HepG2 (cell line): Measurements from ENCODE around the gene TLE5. TPM values are rescaled to one million over a fixed set of nuclear protein-coding genes. Genes with fewer than 3 reads are reported as not detected.
A peak's percentile ranks its signal among the peaks of the same experiment; 100 is the strongest.

ENCODE experiments used
- ARID2 ChIP-seq: sonication (generic); formaldehyde crosslinking; IDR thresholded peaks from 2 replicates; pipeline ENCODE4 v1.8.1; 2022; ENCODE audit warnings: mild to moderate bottlenecking, missing genetic modification reagents, borderline replicate concordance
- CENPX ChIP-seq: sonication (generic); formaldehyde crosslinking; IDR thresholded peaks from 2 replicates; pipeline ENCODE4 v1.9.0; 2021; ENCODE audit warnings: mild to moderate bottlenecking, missing genetic modification reagents, moderate library complexity
- DMAP1 ChIP-seq: IDR thresholded peaks from 2 replicates; pipeline ENCODE4 v1.6.1; 2016
- FOXO4 ChIP-seq: sonication (generic); formaldehyde crosslinking; conservative IDR thresholded peaks from 2 replicates; pipeline ENCODE4 v1.8.1; 2023; ENCODE audit warnings: missing genetic modification reagents
- HNRNPK ChIP-seq: fragments of 200-400 bp; formaldehyde crosslinking; IDR thresholded peaks from 2 replicates; pipeline ENCODE4 v1.6.1; 2018; ENCODE audit warnings: low read length, low read depth, moderate library complexity, mild to moderate bottlenecking; ENCODE audit not compliant: poor library complexity, severe bottlenecking
- KAT8 ChIP-seq: IDR thresholded peaks from 2 replicates; pipeline ENCODE4 v1.6.1; 2016; ENCODE audit warnings: missing genetic modification reagents, missing compliant biosample characterization
- NFIB ChIP-seq: sonication (generic); formaldehyde crosslinking; IDR thresholded peaks from 2 replicates; pipeline ENCODE4 v1.9.0; 2021; ENCODE audit warnings: missing genetic modification reagents, mild to moderate bottlenecking, borderline replicate concordance
- NPAS2 ChIP-seq: sonication (generic); formaldehyde crosslinking; IDR thresholded peaks from 2 replicates; pipeline ENCODE4 v1.8.0; 2022; ENCODE audit warnings: mild to moderate bottlenecking, missing genetic modification reagents, borderline replicate concordance
- POLR2AphosphoS2 ChIP-seq: IDR thresholded peaks from 2 replicates; pipeline ENCODE4 v1.6.1; 2011; ENCODE audit warnings: low read depth, low read length, improper control_type of control experiment
- PPARG ChIP-seq: conservative IDR thresholded peaks from 2 replicates; pipeline ENCODE4 v1.6.1; 2016; ENCODE audit warnings: missing biosample characterization, missing genetic modification reagents
- RFXAP ChIP-seq: sonication (generic); formaldehyde crosslinking; IDR thresholded peaks from 2 replicates; pipeline ENCODE4 v1.4.0; 2020; ENCODE audit warnings: missing genetic modification reagents, borderline replicate concordance
- SMARCE1 ChIP-seq: fragments of 450-650 bp; IDR thresholded peaks from 2 replicates; pipeline ENCODE4 v1.6.1; 2017; ENCODE audit warnings: borderline replicate concordance
- SOX5 ChIP-seq: IDR thresholded peaks from 2 replicates; pipeline ENCODE4 v1.6.1; 2016; ENCODE audit warnings: borderline replicate concordance
- STAG1 ChIP-seq: sonication (generic); formaldehyde crosslinking; IDR thresholded peaks from 2 replicates; pipeline ENCODE4 v1.4.0; 2020; ENCODE audit warnings: missing genetic modification reagents
- TGIF2 ChIP-seq: IDR thresholded peaks from 2 replicates; pipeline ENCODE4 v1.6.1; 2016; ENCODE audit warnings: control low read depth, missing compliant biosample characterization
- ZBTB39 ChIP-seq: sonication (generic); formaldehyde crosslinking; IDR thresholded peaks from 2 replicates; pipeline ENCODE4 v1.5.0; 2020; ENCODE audit warnings: missing genetic modification reagents
- ZFX ChIP-seq: sonication (generic); formaldehyde crosslinking; IDR thresholded peaks from 2 replicates; pipeline ENCODE4 v1.4.0; 2020; ENCODE audit warnings: mild to moderate bottlenecking, low read depth, missing genetic modification reagents, moderate library complexity
- ZMYM4 ChIP-seq: sonication (generic); formaldehyde crosslinking; IDR thresholded peaks from 2 replicates; pipeline ENCODE4 v1.8.1; 2023; ENCODE audit warnings: mild to moderate bottlenecking, missing genetic modification reagents
- ZNF460 ChIP-seq: sonication (generic); formaldehyde crosslinking; IDR thresholded peaks from 2 replicates; pipeline ENCODE4 v1.5.1; 2020; ENCODE audit warnings: missing genetic modification reagents, mild to moderate bottlenecking, borderline replicate concordance
- ZNF543 ChIP-seq: sonication (generic); formaldehyde crosslinking; IDR thresholded peaks from 2 replicates; pipeline ENCODE4 v1.4.0; 2020; ENCODE audit warnings: mild to moderate bottlenecking, missing genetic modification reagents
- ZNF556 ChIP-seq: sonication (generic); formaldehyde crosslinking; IDR thresholded peaks from 2 replicates; pipeline ENCODE4 v1.4.0; 2020; ENCODE audit warnings: mild to moderate bottlenecking, missing genetic modification reagents, borderline replicate concordance
- ZNF614 ChIP-seq: IDR thresholded peaks from 2 replicates; pipeline ENCODE4 v1.6.1; 2018; ENCODE audit warnings: missing biosample characterization, missing genetic modification reagents, inconsistent platforms, borderline replicate concordance
- ZNF850 ChIP-seq: sonication (generic); formaldehyde crosslinking; conservative IDR thresholded peaks from 2 replicates; pipeline ENCODE4 v1.9.0; 2021; ENCODE audit warnings: mild to moderate bottlenecking, missing genetic modification reagents
- polyA plus RNA-seq, 8 experiments: library from polyadenylated mRNA; depleted of rRNA in 3 of 8; stranded (reverse) in 7 of 8; unstranded in 1 of 8; fragments of >200 nt; fragmentation: Illumina TruSeq in 4 of 8; extraction: Trizol in 4 of 8; gene quantifications; 2 replicates each; pipeline versions ENCODE4 v1.2.1 to v1.2.3, GENCODE V29; 2011 to 2016; ENCODE audit warnings: low read depth in 4 of 8, missing spikeins in 1 of 8, mixed read lengths in 1 of 8; ENCODE audit not compliant: insufficient read depth in 1 of 8
- total RNA-seq, 5 experiments: library from RNA; depleted of rRNA; stranded (reverse); fragments of >200 nt; fragmentation: Illumina TruSeq; extraction: Trizol; gene quantifications; 2 replicates each; pipeline ENCODE4 v1.2.3, GENCODE V29; 2016; ENCODE audit warnings: low read depth in 1 of 5
- TF ChIP-seq, protein P1 (sequence below), 2 experiments: sonication (generic) in 1 of 2; formaldehyde crosslinking in 1 of 2; IDR thresholded peaks; 2 replicates each; pipeline versions ENCODE4 v1.4.0 to v1.6.1; 2018 to 2020; ENCODE audit warnings: missing genetic modification reagents in 2 of 2, borderline replicate concordance in 1 of 2, low read depth in 1 of 2, mild to moderate bottlenecking in 1 of 2, missing biosample characterization in 1 of 2

Gene TLE5
- total and polyA plus RNA-seq, 2 of the 13 experiments (the other 11 are each of a cell fraction or from before 2014, with no cell fraction given), result 62.8 to 189 TPM

DNA sequence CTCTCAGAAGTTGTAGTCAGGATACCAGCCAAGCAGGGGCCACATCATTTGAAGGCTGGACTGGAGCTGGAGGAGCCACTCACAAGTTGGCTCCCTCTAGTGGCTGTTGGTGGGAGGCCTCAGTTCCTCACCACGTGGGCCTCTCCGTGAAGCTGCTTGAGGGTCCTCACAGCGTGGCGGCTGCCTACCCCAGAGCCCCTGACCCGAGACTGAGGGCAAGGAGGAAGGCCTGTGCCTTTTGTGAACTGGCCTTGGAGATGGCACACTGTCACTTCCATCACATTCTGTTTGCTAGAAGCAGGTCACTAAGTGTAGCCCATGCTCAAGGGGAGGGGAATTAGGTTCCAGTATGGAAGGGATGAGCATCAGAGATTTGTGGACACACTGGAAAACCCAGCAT is 46.5 kb upstream of the TLE5 start (continued):
- TF ChIP-seq, protein P1, sequence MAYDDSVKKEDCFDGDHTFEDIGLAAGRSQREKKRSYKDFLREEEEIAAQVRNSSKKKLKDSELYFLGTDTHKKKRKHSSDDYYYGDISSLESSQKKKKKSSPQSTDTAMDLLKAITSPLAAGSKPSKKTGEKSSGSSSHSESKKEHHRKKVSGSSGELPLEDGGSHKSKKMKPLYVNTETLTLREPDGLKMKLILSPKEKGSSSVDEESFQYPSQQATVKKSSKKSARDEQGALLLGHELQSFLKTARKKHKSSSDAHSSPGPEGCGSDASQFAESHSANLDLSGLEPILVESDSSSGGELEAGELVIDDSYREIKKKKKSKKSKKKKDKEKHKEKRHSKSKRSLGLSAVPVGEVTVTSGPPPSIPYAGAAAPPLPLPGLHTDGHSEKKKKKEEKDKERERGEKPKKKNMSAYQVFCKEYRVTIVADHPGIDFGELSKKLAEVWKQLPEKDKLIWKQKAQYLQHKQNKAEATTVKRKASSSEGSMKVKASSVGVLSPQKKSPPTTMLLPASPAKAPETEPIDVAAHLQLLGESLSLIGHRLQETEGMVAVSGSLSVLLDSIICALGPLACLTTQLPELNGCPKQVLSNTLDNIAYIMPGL (CRISPR knock-in tag; IDR thresholded peaks at IDR 0.05; ENCODE audit: borderline replicate concordance in 1 of 2, low read depth in 1 of 2), result 0 out of 4 replicates have a peak, but pooled peaks of 1 of the 2 experiments have one; percentile 35
- TF ChIP-seq PPARG (CRISPR knock-in tag), result no peak
- TF ChIP-seq KAT8 (CRISPR knock-in tag), result no peak
- no peak for TF ChIP-seq RFXAP
- TF ChIP-seq ZNF460 (CRISPR knock-in tag), result no peak
- TF ChIP-seq DMAP1 (CRISPR knock-in tag), result 0 out of 2 replicates have a peak, but pooled peaks have one; percentile 25
- TF ChIP-seq NFIB (CRISPR knock-in tag), result no peak
- no peak for TF ChIP-seq NPAS2 (CRISPR knock-in tag)
- TF ChIP-seq ARID2 (CRISPR knock-in tag), result no peak
- no peak for TF ChIP-seq ZBTB39 (CRISPR knock-in tag)
- TF ChIP-seq ZFX (CRISPR knock-in tag), result peak; percentile 32; the same call in 1 of the 2 replicates
- TF ChIP-seq HNRNPK, result no peak
- no peak for TF ChIP-seq CENPX
- no peak for TF ChIP-seq SMARCE1
- no peak for TF ChIP-seq ZNF556
- TF ChIP-seq FOXO4 (CRISPR knock-in tag), result no peak
- no peak for TF ChIP-seq ZNF614 (CRISPR knock-in tag)
- TF ChIP-seq STAG1 (CRISPR knock-in tag), result peak; percentile 64
- no peak for TF ChIP-seq ZMYM4 (CRISPR knock-in tag)
- no peak for TF ChIP-seq POLR2AphosphoS2
- no peak for TF ChIP-seq TGIF2 (CRISPR knock-in tag)
- TF ChIP-seq ZNF850 (CRISPR knock-in tag), result no peak
- TF ChIP-seq SOX5 (CRISPR knock-in tag), result no peak
- TF ChIP-seq ZNF543 (CRISPR knock-in tag), result no peak
